Liver (tissue), 9 donors: ENCODE results near the gene SYNJ1. TPM values are rescaled to one million over a fixed set of nuclear protein-coding genes. Genes with fewer than 3 reads are reported as not detected.

Source experiments
- DNase-seq: peaks from one replicate; pipeline ENCODE4 v3.0.0-alpha.2; 2017; ENCODE audit warnings: low spot score
- H3K27ac ChIP-seq, 2 donors: one replicate each; pipeline ENCODE4 v1.7.0; 2013; ENCODE audit warnings: inconsistent platforms in 2 of 2, low read length in 2 of 2, control low read depth in 1 of 2, low read depth in 1 of 2, mild to moderate bottlenecking in 1 of 2
- H3K27me3 ChIP-seq, 4 donors: one replicate each; pipeline versions ENCODE4 v1.6.1 to v1.7.0; 2013; ENCODE audit warnings: low read length in 3 of 4, inconsistent platforms in 1 of 4, mild to moderate bottlenecking in 1 of 4, moderate library complexity in 1 of 4; ENCODE audit not compliant: control insufficient read depth in 4 of 4, insufficient read depth in 4 of 4
- H3K36me3 ChIP-seq, 4 donors: one replicate each; pipeline versions ENCODE4 v1.6.1 to v1.7.0; 2013; ENCODE audit warnings: low read length in 3 of 4, mild to moderate bottlenecking in 3 of 4, low read depth in 1 of 4, moderate library complexity in 1 of 4; ENCODE audit not compliant: control insufficient read depth in 4 of 4, insufficient read depth in 3 of 4
- H3K4me1 ChIP-seq, 4 donors: one replicate each; pipeline versions ENCODE4 v1.6.1 to v1.7.0; 2013; ENCODE audit warnings: low read length in 3 of 4, mild to moderate bottlenecking in 3 of 4, moderate library complexity in 1 of 4; ENCODE audit not compliant: control insufficient read depth in 4 of 4, insufficient read depth in 4 of 4
- H3K4me3 ChIP-seq, 3 donors: one replicate each; pipeline versions ENCODE4 v1.6.1 to v1.7.0; 2013; ENCODE audit warnings: low read length in 3 of 3, control low read depth in 1 of 3, low read depth in 1 of 3, mild to moderate bottlenecking in 1 of 3
- H3K9ac ChIP-seq, 2 donors: one replicate each; pipeline ENCODE4 v1.7.0; 2013; ENCODE audit warnings: low read length in 2 of 2, mild to moderate bottlenecking in 2 of 2, moderate library complexity in 2 of 2, control low read depth in 1 of 2, low read depth in 1 of 2
- H3K9me3 ChIP-seq, 4 donors: one replicate each; pipeline versions ENCODE4 v1.6.1 to v1.7.0; 2013; ENCODE audit warnings: low read length in 3 of 4; ENCODE audit not compliant: control insufficient read depth in 4 of 4
- ATF3 ChIP-seq: IDR thresholded peaks from 2 replicates; pipeline ENCODE4 v1.6.1; 2016; ENCODE audit warnings: antibody characterized with exemption
- EGR1 ChIP-seq, 2 donors: IDR thresholded peaks; 2 replicates each; pipeline ENCODE4 v1.6.1; 2016 to 2018; ENCODE audit warnings: antibody characterized with exemption in 2 of 2, low read depth in 2 of 2
- FOXA1 ChIP-seq: IDR thresholded peaks from 2 replicates; pipeline ENCODE4 v1.6.1; 2016; ENCODE audit warnings: antibody characterized with exemption
- FOXA2 ChIP-seq: IDR thresholded peaks from 2 replicates; pipeline ENCODE4 v1.6.1; 2016; ENCODE audit warnings: antibody characterized with exemption
- GABPA ChIP-seq, 2 donors: IDR thresholded peaks in 1 of 2; conservative IDR thresholded peaks in 1 of 2; 2 replicates each; pipeline ENCODE4 v1.6.1; 2016; ENCODE audit warnings: antibody characterized with exemption in 2 of 2, mild to moderate bottlenecking in 1 of 2, moderate library complexity in 1 of 2
- HNF4A ChIP-seq, 2 donors: conservative IDR thresholded peaks; 2 replicates each; pipeline ENCODE4 v1.6.1; 2016; ENCODE audit warnings: antibody characterized with exemption in 2 of 2, mild to moderate bottlenecking in 2 of 2
- HNF4G ChIP-seq: IDR thresholded peaks from 2 replicates; pipeline ENCODE4 v1.6.1; 2016; ENCODE audit warnings: antibody characterized with exemption
- JUND ChIP-seq, 2 donors: IDR thresholded peaks; 2 replicates each; pipeline ENCODE4 v1.6.1; 2016; ENCODE audit warnings: antibody characterized with exemption in 2 of 2
- NR2F2 ChIP-seq: IDR thresholded peaks from 2 replicates; pipeline ENCODE4 v1.6.1; 2016; ENCODE audit warnings: antibody characterized with exemption
- RAD21 ChIP-seq, 2 donors: IDR thresholded peaks; 2 replicates each; pipeline ENCODE4 v1.6.1; 2016; ENCODE audit warnings: antibody characterized with exemption in 2 of 2, mild to moderate bottlenecking in 2 of 2
- RXRA ChIP-seq, 2 donors: IDR thresholded peaks; 2 replicates each; pipeline ENCODE4 v1.6.1; 2017 to 2018; ENCODE audit warnings: antibody characterized with exemption in 2 of 2, mild to moderate bottlenecking in 1 of 2
- SP1 ChIP-seq: IDR thresholded peaks from 2 replicates; pipeline ENCODE4 v1.6.1; 2018; ENCODE audit warnings: antibody characterized with exemption, mild to moderate bottlenecking
- TAF1 ChIP-seq: conservative IDR thresholded peaks from 2 replicates; pipeline ENCODE4 v1.6.1; 2016; ENCODE audit warnings: antibody characterized with exemption, mild to moderate bottlenecking
- YY1 ChIP-seq: IDR thresholded peaks from 2 replicates; pipeline ENCODE4 v1.6.1; 2016; ENCODE audit warnings: antibody characterized with exemption, mild to moderate bottlenecking
- polyA plus RNA-seq, 2 donors: library from polyadenylated mRNA; stranded (reverse) in 1 of 2; unstranded in 1 of 2; fragments of 200-250 nt in 1 of 2; fragments of >200 nt in 1 of 2; fragmentation: Nextera tagmentation in 1 of 2; extraction: Ambion mirVana in 1 of 2; gene quantifications; one replicate each; pipeline versions ENCODE4 v1.2.1 to v1.2.3, GENCODE V29; 2013 to 2015
- total RNA-seq, 2 donors: library from RNA; depleted of rRNA; stranded (reverse); fragments of >200 nt; gene quantifications; one replicate each; pipeline ENCODE4 v1.2.3, GENCODE V29; 2014
- TF ChIP-seq, protein P1 (sequence below): IDR thresholded peaks from 2 replicates; pipeline ENCODE4 v1.6.1; 2016; ENCODE audit warnings: antibody characterized with exemption
- TF ChIP-seq, protein P2 (sequence below): IDR thresholded peaks from 2 replicates; pipeline ENCODE4 v1.6.1; 2016; ENCODE audit warnings: antibody characterized with exemption, mild to moderate bottlenecking
- TF ChIP-seq, protein P3 (sequence below): fragments of 150-350 bp; IDR thresholded peaks from 2 replicates; pipeline ENCODE4 v1.5.1; 2017; ENCODE audit warnings: improper control_type of control experiment, low read depth, low read length; ENCODE audit not compliant: missing input control
- TF ChIP-seq, protein P4 (sequence below): IDR thresholded peaks from 2 replicates; pipeline ENCODE4 v1.6.1; 2016; ENCODE audit warnings: antibody characterized with exemption
- donor health status: healthy.
- donor health status: healthy.
- donor health status: healthy.
- donor health status: healthy.
- donor health status: healthy.

The SYNJ1 gene
- total and polyA plus RNA-seq, 4 donors: 2.5 to 7.2 (median 5.0) TPM

DNA sequence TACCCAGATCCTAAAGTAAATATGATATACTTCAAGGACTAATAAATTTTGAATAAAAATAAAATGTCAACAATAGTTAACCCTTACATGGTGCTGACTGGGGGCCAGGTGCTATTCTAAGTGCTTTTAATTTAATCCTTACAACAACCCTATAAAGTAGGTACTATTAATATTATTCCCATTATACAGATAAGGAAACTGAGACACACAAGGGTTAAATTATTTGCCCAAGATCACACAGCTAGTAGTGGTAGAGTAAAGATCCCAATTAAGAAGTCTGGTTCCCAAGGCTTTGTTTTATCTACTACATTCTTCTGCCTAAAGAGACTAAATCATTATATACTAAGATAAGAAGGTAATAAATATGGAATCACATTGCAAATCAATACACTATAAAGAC, 34.2 kb downstream of the SYNJ1 start:
- H3K4me3 ChIP-seq: no peak overlapping the region
- peaks cover 4 to 11% (median 9%) of the 10 kb centered on the region in 4 donors for H3K36me3 ChIP-seq
- no peaks in the 10 kb centered on the region for H3K9me3 ChIP-seq
- no peaks in the 10 kb centered on the region for H3K4me1 ChIP-seq
- H3K9ac ChIP-seq: no peak overlapping the region
- no peak for DNase-seq
- no peaks in the 10 kb centered on the region for H3K27me3 ChIP-seq
- no peak overlapping the region for H3K27ac ChIP-seq
- TF ChIP-seq TAF1: no peak
- TF ChIP-seq, protein P1, sequence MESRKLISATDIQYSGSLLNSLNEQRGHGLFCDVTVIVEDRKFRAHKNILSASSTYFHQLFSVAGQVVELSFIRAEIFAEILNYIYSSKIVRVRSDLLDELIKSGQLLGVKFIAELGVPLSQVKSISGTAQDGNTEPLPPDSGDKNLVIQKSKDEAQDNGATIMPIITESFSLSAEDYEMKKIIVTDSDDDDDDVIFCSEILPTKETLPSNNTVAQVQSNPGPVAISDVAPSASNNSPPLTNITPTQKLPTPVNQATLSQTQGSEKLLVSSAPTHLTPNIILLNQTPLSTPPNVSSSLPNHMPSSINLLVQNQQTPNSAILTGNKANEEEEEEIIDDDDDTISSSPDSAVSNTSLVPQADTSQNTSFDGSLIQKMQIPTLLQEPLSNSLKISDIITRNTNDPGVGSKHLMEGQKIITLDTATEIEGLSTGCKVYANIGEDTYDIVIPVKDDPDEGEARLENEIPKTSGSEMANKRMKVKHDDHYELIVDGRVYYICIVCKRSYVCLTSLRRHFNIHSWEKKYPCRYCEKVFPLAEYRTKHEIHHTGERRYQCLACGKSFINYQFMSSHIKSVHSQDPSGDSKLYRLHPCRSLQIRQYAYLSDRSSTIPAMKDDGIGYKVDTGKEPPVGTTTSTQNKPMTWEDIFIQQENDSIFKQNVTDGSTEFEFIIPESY: no peak
- TF ChIP-seq SP1: no peak
- TF ChIP-seq, protein P2, sequence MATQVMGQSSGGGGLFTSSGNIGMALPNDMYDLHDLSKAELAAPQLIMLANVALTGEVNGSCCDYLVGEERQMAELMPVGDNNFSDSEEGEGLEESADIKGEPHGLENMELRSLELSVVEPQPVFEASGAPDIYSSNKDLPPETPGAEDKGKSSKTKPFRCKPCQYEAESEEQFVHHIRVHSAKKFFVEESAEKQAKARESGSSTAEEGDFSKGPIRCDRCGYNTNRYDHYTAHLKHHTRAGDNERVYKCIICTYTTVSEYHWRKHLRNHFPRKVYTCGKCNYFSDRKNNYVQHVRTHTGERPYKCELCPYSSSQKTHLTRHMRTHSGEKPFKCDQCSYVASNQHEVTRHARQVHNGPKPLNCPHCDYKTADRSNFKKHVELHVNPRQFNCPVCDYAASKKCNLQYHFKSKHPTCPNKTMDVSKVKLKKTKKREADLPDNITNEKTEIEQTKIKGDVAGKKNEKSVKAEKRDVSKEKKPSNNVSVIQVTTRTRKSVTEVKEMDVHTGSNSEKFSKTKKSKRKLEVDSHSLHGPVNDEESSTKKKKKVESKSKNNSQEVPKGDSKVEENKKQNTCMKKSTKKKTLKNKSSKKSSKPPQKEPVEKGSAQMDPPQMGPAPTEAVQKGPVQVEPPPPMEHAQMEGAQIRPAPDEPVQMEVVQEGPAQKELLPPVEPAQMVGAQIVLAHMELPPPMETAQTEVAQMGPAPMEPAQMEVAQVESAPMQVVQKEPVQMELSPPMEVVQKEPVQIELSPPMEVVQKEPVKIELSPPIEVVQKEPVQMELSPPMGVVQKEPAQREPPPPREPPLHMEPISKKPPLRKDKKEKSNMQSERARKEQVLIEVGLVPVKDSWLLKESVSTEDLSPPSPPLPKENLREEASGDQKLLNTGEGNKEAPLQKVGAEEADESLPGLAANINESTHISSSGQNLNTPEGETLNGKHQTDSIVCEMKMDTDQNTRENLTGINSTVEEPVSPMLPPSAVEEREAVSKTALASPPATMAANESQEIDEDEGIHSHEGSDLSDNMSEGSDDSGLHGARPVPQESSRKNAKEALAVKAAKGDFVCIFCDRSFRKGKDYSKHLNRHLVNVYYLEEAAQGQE: no peak
- no peak for TF ChIP-seq FOXA2
- no peak for TF ChIP-seq ATF3
- TF ChIP-seq NR2F2: no peak
- TF ChIP-seq, protein P3, sequence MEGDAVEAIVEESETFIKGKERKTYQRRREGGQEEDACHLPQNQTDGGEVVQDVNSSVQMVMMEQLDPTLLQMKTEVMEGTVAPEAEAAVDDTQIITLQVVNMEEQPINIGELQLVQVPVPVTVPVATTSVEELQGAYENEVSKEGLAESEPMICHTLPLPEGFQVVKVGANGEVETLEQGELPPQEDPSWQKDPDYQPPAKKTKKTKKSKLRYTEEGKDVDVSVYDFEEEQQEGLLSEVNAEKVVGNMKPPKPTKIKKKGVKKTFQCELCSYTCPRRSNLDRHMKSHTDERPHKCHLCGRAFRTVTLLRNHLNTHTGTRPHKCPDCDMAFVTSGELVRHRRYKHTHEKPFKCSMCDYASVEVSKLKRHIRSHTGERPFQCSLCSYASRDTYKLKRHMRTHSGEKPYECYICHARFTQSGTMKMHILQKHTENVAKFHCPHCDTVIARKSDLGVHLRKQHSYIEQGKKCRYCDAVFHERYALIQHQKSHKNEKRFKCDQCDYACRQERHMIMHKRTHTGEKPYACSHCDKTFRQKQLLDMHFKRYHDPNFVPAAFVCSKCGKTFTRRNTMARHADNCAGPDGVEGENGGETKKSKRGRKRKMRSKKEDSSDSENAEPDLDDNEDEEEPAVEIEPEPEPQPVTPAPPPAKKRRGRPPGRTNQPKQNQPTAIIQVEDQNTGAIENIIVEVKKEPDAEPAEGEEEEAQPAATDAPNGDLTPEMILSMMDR: no peak
- TF ChIP-seq HNF4G: no peak
- no peak for TF ChIP-seq FOXA1
- TF ChIP-seq YY1: no peak
- TF ChIP-seq HNF4A (conservative IDR thresholded peaks at IDR 0.05): no peak
- TF ChIP-seq, protein P4, sequence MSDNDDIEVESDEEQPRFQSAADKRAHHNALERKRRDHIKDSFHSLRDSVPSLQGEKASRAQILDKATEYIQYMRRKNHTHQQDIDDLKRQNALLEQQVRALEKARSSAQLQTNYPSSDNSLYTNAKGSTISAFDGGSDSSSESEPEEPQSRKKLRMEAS: no peak
- no peak for TF ChIP-seq JUND (IDR thresholded peaks at IDR 0.05)
- TF ChIP-seq EGR1 (IDR thresholded peaks at IDR 0.05; ENCODE audit: low read depth in 2 of 2): no peak
- TF ChIP-seq RXRA (IDR thresholded peaks at IDR 0.05): no peak
- TF ChIP-seq GABPA (IDR thresholded peaks at IDR 0.05 in 1 of 2, conservative IDR thresholded peaks at IDR 0.05 in 1 of 2): no peak
- TF ChIP-seq RAD21 (IDR thresholded peaks at IDR 0.05): no peak
